HepG2 (cell line): ENCODE measurements around the gene SYP. TPM values are rescaled to one million over a fixed set of nuclear protein-coding genes. Genes with fewer than 3 reads are reported as not detected.

Experiments used
- ATAC-seq: fragments of 200-7000 bp; cut with Tn5 transposase; 3 replicates; pipeline ENCODE4 v1.9.1; 2020; ENCODE audit warnings: mild to moderate bottlenecking, moderate library complexity
- BruUV-seq: library from RNA; stranded (reverse); fragments of 400-500 nt; replicated peaks from 2 replicates; lab custom pipeline; 2021; lab: Mats Ljungman, UMichigan
- CTCF ChIA-PET: fragments of 300-600 bp; formaldehyde crosslinking; extraction: SDS; loops from one replicate; lab custom pipeline; 2021; ENCODE audit warnings: low total read pairs, inconsistent platforms, low intra/inter-chr PET ratio; lab: Yijun Ruan, JAX
- POLR2A ChIA-PET: fragments of 350-600 bp; sonication (Branson Sonifier 250); formaldehyde crosslinking; loops from one replicate; lab custom pipeline; 2020; ENCODE audit warnings: antibody characterized with exemption, inconsistent platforms; lab: Yijun Ruan, JAX
- DNase-seq: peaks from one replicate; pipeline ENCODE4 v3.0.0-alpha.2; 2015; ENCODE audit warnings: low spot score
- FAIRE-seq: peaks from 3 replicates; lab custom pipeline; 2011; peaks lifted over from hg19 to GRCh38; lab: Jason Lieb, UNC
- H2AFZ ChIP-seq: one replicate; pipeline ENCODE4 v1.6.1; 2011; ENCODE audit warnings: low read length, inconsistent platforms
- H3K27ac ChIP-seq: fragments of 300-600 bp; 3 replicates; pipeline ENCODE4 v1.8.0; 2011; ENCODE audit warnings: mixed run types, mild to moderate bottlenecking, mixed read lengths, low read length, inconsistent platforms; ENCODE audit not compliant: insufficient read depth; ENCODE audit errors: extremely low read length
- H3K27me3 ChIP-seq, 2 experiments: fragments of 200-600 bp in 1 of 2; 2 replicates in 1 of 2; 3 replicates in 1 of 2; pipeline versions ENCODE4 v1.6.0 to v1.8.0; 2011; ENCODE audit warnings: low read length in 2 of 2, mild to moderate bottlenecking in 2 of 2, moderate library complexity in 2 of 2, inconsistent platforms in 1 of 2; ENCODE audit not compliant: insufficient read depth in 2 of 2, control insufficient read depth in 1 of 2
- H3K36me3 ChIP-seq, 2 experiments: fragments of 200-600 bp in 1 of 2; replicated peaks in 1 of 2; 2 replicates in 1 of 2; 3 replicates in 1 of 2; pipeline versions ENCODE4 v1.5.1 to v1.8.0; 2011; ENCODE audit warnings: low read length in 2 of 2, inconsistent platforms in 1 of 2; ENCODE audit not compliant: insufficient read depth in 2 of 2, control insufficient read depth in 1 of 2
- H3K4me1 ChIP-seq: 2 replicates; pipeline ENCODE4 v1.5.1; 2012; ENCODE audit warnings: low read length, inconsistent platforms; ENCODE audit not compliant: insufficient read depth
- H3K4me2 ChIP-seq: 2 replicates; pipeline ENCODE4 v1.6.0; 2011; ENCODE audit warnings: low read depth, low read length, inconsistent platforms
- H3K4me3 ChIP-seq, 3 experiments: fragments of 200-600 bp in 1 of 3; sonication (generic), shearing (Covaris generic) in 1 of 3; replicated peaks in 1 of 3; 2 replicates each; pipeline ENCODE4 v1.5.1; 2011 to 2016; ENCODE audit warnings: low read length in 3 of 3, inconsistent platforms in 2 of 3, low read depth in 2 of 3, mild to moderate bottlenecking in 2 of 3, control low read depth in 1 of 3, mixed read lengths in 1 of 3; ENCODE audit not compliant: insufficient read depth in 1 of 3
- H3K79me2 ChIP-seq: one replicate; pipeline ENCODE4 v1.6.1; 2011; ENCODE audit warnings: low read length, inconsistent platforms; ENCODE audit not compliant: insufficient read depth
- H3K9ac ChIP-seq: 2 replicates; pipeline ENCODE4 v1.6.0; 2011; ENCODE audit warnings: mild to moderate bottlenecking, low read depth, low read length, inconsistent platforms; ENCODE audit not compliant: insufficient read depth
- H3K9me3 ChIP-seq: 2 replicates; pipeline ENCODE4 v1.5.1; 2012; ENCODE audit warnings: mild to moderate bottlenecking, low read length
- H4K20me1 ChIP-seq: 2 replicates; pipeline ENCODE4 v1.6.0; 2011; ENCODE audit warnings: inconsistent platforms, mild to moderate bottlenecking, low read length, moderate library complexity; ENCODE audit not compliant: insufficient read depth
- CREBL2 ChIP-seq: sonication (generic); formaldehyde crosslinking; IDR thresholded peaks from 2 replicates; pipeline ENCODE4 v1.8.1; 2023; ENCODE audit warnings: missing genetic modification reagents, mild to moderate bottlenecking, borderline replicate concordance
- CTCF ChIP-seq: sonication (generic); formaldehyde crosslinking; IDR thresholded peaks from 2 replicates; pipeline ENCODE4 v1.5.0; 2020; ENCODE audit warnings: mild to moderate bottlenecking, missing genetic modification reagents, moderate library complexity
- ERF ChIP-seq: IDR thresholded peaks from 2 replicates; pipeline ENCODE4 v1.6.1; 2018; ENCODE audit warnings: missing biosample characterization, missing genetic modification reagents
- HNRNPH1 ChIP-seq: fragments of 200-400 bp; formaldehyde crosslinking; optimal IDR thresholded peaks from 2 replicates; pipeline ENCODE3; 2017; ENCODE audit warnings: mild to moderate bottlenecking, low read depth, low read length
- HOXA5 ChIP-seq: sonication (generic); formaldehyde crosslinking; IDR thresholded peaks from 2 replicates; pipeline ENCODE4 v1.4.0; 2020; ENCODE audit warnings: missing genetic modification reagents
- MYPOP ChIP-seq: sonication (generic); formaldehyde crosslinking; IDR thresholded peaks from 2 replicates; pipeline ENCODE4 v1.8.1; 2023; ENCODE audit warnings: mild to moderate bottlenecking, moderate library complexity, missing genetic modification reagents
- SETDB1 ChIP-seq: sonication (generic); formaldehyde crosslinking; IDR thresholded peaks from 2 replicates; pipeline ENCODE4 v1.5.1; 2020; ENCODE audit warnings: missing genetic modification reagents, mild to moderate bottlenecking, borderline replicate concordance
- SNRNP70 ChIP-seq: fragments of 200-400 bp; formaldehyde crosslinking; IDR thresholded peaks from 2 replicates; pipeline ENCODE4 v1.6.1; 2017; ENCODE audit warnings: mild to moderate bottlenecking, low read depth, low read length, moderate library complexity
- THRA ChIP-seq: sonication (generic); formaldehyde crosslinking; IDR thresholded peaks from 2 replicates; pipeline ENCODE4 v1.4.0; 2020; ENCODE audit warnings: missing genetic modification reagents, borderline replicate concordance
- UBTF ChIP-seq: sonication (generic); formaldehyde crosslinking; IDR thresholded peaks from 2 replicates; pipeline ENCODE4 v1.4.0; 2020; ENCODE audit warnings: mild to moderate bottlenecking, missing genetic modification reagents
- ZNF337 ChIP-seq: sonication (generic); formaldehyde crosslinking; IDR thresholded peaks from 2 replicates; pipeline ENCODE4 v1.5.1; 2020; ENCODE audit warnings: missing genetic modification reagents, low read depth, mild to moderate bottlenecking, borderline replicate concordance
- ZNF710 ChIP-seq: sonication (generic); formaldehyde crosslinking; IDR thresholded peaks from 2 replicates; pipeline ENCODE4 v1.5.0; 2020; ENCODE audit warnings: mild to moderate bottlenecking, missing genetic modification reagents, borderline replicate concordance
- WGBS: methylation state at CpG from one replicate; pipeline ENCODE4 v1.1.6; 2017; ENCODE audit warnings: low lambda C conversion rate; 5-methylcytosine and 5-hydroxymethylcytosine counted together
- in situ Hi-C: cut with HindIII; loops from 2 replicates; pipeline ENCODE4 v1.10.0; 2017; ENCODE audit warnings: low pct_unique_long_range_greater_than_20kb; ENCODE audit not compliant: extremely low pct_ligation_motif_present
- intact Hi-C: fragments of 100-400 bp; cut with micrococcal nuclease; formaldehyde crosslinking; loops from one replicate; pipeline ENCODE4 v1.10.0; 2022; ENCODE audit not compliant: unreplicated experiment
- polyA plus RNA-seq, 8 experiments: library from polyadenylated mRNA; depleted of rRNA in 3 of 8; stranded (reverse) in 7 of 8; unstranded in 1 of 8; fragments of >200 nt; fragmentation: Illumina TruSeq in 4 of 8; extraction: Trizol in 4 of 8; gene quantifications; 2 replicates each; pipeline versions ENCODE4 v1.2.1 to v1.2.3, GENCODE V29; 2011 to 2016; ENCODE audit warnings: low read depth in 4 of 8, missing spikeins in 1 of 8, mixed read lengths in 1 of 8; ENCODE audit not compliant: insufficient read depth in 1 of 8
- total RNA-seq, 5 experiments: library from RNA; depleted of rRNA; stranded (reverse); fragments of >200 nt; fragmentation: Illumina TruSeq; extraction: Trizol; gene quantifications; 2 replicates each; pipeline ENCODE4 v1.2.3, GENCODE V29; 2016; ENCODE audit warnings: low read depth in 1 of 5

Gene SYP
- total and polyA plus RNA-seq, 2 of the 13 experiments (the other 11 are each of a cell fraction or from before 2014, with no cell fraction given): 2.0 to 2.5 TPM

GRCh38 chrX:49192722-49193328 is 7.2 kb downstream of the SYP start (continued):
- TF ChIP-seq MYPOP (CRISPR knock-in tag) (no peak), HNRNPH1 (no peak), CTCF (peak; percentile 64), SNRNP70 (no peak), ERF (CRISPR knock-in tag) (no peak), HOXA5 (no peak)
- TF ChIP-seq, all 625 proteins: peak for 3

DNA sequence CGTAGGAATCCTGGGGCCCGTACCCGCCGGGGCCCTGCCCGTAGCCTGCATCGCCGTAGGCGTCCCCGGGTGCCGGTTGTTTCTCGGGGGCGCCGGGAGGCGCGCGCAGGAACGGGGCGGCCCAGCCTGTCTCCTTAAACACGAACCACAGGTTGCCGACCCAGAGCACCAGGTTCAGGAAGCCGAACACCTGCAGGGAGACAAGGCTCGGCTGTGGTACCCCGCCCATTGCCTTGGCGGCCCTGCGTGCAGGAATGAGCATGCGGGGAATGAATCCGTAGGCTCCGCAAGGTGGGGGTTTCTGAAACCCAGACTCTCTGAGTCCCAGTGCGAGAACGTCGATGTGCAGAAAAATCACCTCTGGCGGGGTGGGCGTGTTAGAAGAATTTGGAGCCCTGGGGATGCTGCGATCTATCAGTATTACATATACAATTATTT is 8.4 kb downstream of the SYP start:
- FAIRE-seq: no peak
- Histone ChIP-seq H3K4me3 (peak overlapping the region; percentile 64 to 80 (median 78); a peak in 5 of 6 replicates), H3K79me2 (no peaks in the 10 kb centered on the region), H2AFZ (no peak overlapping the region), H3K4me2 (peak overlapping the region; percentile 65), H3K4me1 (peaks cover 58% of the 10 kb centered on the region), H3K9ac (peak overlapping the region; percentile 86), H3K27me3 (no peaks in the 10 kb centered on the region), H4K20me1 (no peaks in the 10 kb centered on the region), H3K36me3 (no peaks in the 10 kb centered on the region), H3K27ac (peak overlapping the region; percentile 84), H3K9me3 (no peaks in the 10 kb centered on the region)
- CTCF ChIA-PET: no interaction called here
- POLR2A ChIA-PET: interaction anchor here (0.8 to 1.7 kb wide), 19 partner anchors 9 to 687 kb away, joined by 3 to 21 read pairs (median 5); partner anchors contain the start of genes CCDC22, HDAC6, PPP1R3F and PQBP1
- no peak for DNase-seq
- intact Hi-C loops: loop anchor here (5.0 kb wide), 1 partner anchor 76 kb away; the partner anchor contains the start of gene PPP1R3F
- in situ Hi-C loops: no loop called here
- no peak; the same call in 1 of the 3 replicates for ATAC-seq
- WGBS: 12% methylated on average over 8 of the region's 34 CpGs
- BruUV-seq: TSS peak; percentile 91
- TF ChIP-seq ZNF710: 0 out of 2 replicates have a peak, but pooled peaks have one; percentile 23
- no peak for TF ChIP-seq SETDB1 (CRISPR knock-in tag)
- TF ChIP-seq CREBL2: no peak
- TF ChIP-seq UBTF (CRISPR knock-in tag): 0 out of 2 replicates have a peak, but pooled peaks have one; percentile 47
- TF ChIP-seq ZNF337: no peak
- no peak for TF ChIP-seq THRA
